ENCODE measurements around the gene ATP5F1E. TPM values are rescaled to one million over a fixed set of nuclear protein-coding genes. Genes with fewer than 3 reads are reported as not detected.

ATP5F1E gene
- total and polyA plus RNA-seq, 2 of the 4 experiments (the other 2 are of a cell fraction) = 3.8 to 34.5 TPM

DNA sequence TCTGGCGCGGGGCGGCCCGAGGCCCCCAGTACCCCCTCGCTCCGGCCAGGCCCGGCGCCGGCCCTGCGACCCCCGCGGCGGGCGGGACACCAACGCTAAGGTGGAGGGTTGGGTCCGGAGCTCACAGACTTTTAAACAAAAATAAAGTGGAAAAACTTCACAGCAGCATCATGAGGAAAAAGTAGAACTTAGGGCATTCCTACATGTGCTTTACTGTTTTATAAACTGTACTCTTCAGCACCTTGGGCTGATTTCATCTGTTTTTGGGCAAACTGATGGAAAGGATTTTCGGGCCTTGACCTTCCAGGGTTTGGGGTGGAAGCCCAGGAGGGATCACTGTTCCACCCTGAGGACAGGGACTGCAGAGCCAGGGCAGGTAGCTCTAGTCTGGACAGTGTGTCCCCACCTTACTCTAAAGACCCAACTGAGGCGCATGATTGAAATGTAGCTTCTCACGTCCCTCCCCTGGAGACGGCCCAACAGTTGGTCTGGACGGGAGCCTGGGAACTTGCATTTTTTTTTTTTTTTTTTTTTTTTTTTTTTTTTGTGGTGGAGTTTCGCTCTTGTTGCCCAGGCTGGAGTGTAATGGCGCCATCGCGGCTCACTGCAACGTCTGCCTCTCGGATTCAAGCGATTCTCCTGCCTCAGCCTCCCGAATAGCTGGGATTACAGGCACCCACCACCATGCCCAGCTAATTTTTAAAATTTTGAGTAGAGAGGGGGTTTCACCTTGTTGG, 50.3 kb downstream of the ATP5F1E start:
- H4K8ac ChIP-seq (ENCODE audit: low read depth in 2 of 2, low read length in 2 of 2) = peak overlapping the region; percentile 79 to 99; a peak in 3 of 4 replicates
- peak overlapping the region; percentile 100 for H3K4me2 ChIP-seq (ENCODE audit: low read depth, low read length)
- H2BK15ac ChIP-seq (ENCODE audit: low read depth, low read length) = peak overlapping the region; percentile 58; the same call in 1 of the 3 replicates
- peaks cover 19% of the 10 kb centered on the region for H4K20me1 ChIP-seq (ENCODE audit: insufficient read depth, low read length)
- peaks cover 3% of the 10 kb centered on the region; the same call in 1 of the 2 replicates for H3K4me1 ChIP-seq (ENCODE audit: control insufficient read depth, insufficient read depth, low read length)
- DNase-seq (peak; percentile 6), ATAC-seq (ENCODE audit: low read depth) (no peak)
- H3K27ac ChIP-seq (ENCODE audit: insufficient read depth, low read length) = peak overlapping the region; percentile 76
- H3K9me1 ChIP-seq (ENCODE audit: insufficient read depth, low read length) = peaks cover 20% of the 10 kb centered on the region
- H3K4ac ChIP-seq (ENCODE audit: low read depth, low read length) = peak overlapping the region; percentile 94
- peaks cover 20 to 50% of the 10 kb centered on the region in 2 experiments; a peak in 3 of 4 replicates for H3K79me1 ChIP-seq (ENCODE audit: low read depth in 1 of 2, low read length in 2 of 2)
- peaks cover 3% of the 10 kb centered on the region for H3K27me3 ChIP-seq (ENCODE audit: control insufficient read depth, insufficient read depth, low read length)
- BruUV-seq (replicated peaks) = TSS peak; percentile 45
- POLR2A ChIA-PET (ENCODE audit: unreplicated experiment) = no interaction called here
- H2AK9ac ChIP-seq (replicated peaks; ENCODE audit: low read depth, low read length, poor library complexity) = peak overlapping the region; percentile 99
- intact Hi-C loops (cut with micrococcal nuclease) (loop anchor here (1.0 to 5.0 kb wide), 2 partner anchors 74 to 87 kb away; no protein-coding TSS in a partner anchor), dilution Hi-C loops (cut with HindIII; ENCODE audit: low sequenced_read_pairs, unreplicated experiment) (no loop called here), in situ Hi-C loops (cut with MboI; ENCODE audit: low sequenced_read_pairs) (loop anchor here (5.0 kb wide), 1 partner anchor 74 kb away; no protein-coding TSS in a partner anchor)
- peak overlapping the region; percentile 97 for H3K23ac ChIP-seq (ENCODE audit: low read depth, low read length)
- H4K5ac ChIP-seq (ENCODE audit: low read depth, low read length) = peak overlapping the region; percentile 92
- H4K91ac ChIP-seq (ENCODE audit: insufficient read depth, low read depth, low read length) = peak overlapping the region; percentile 66; the same call in 1 of the 2 replicates
- H2AK5ac ChIP-seq (ENCODE audit: low read depth, low read length) = peak overlapping the region; percentile 88
- peak overlapping the region; percentile 40 for H2BK5ac ChIP-seq (ENCODE audit: low read depth, low read length, poor library complexity, severe bottlenecking)
- CTCF ChIA-PET = interaction anchor here (0.6 to 1.3 kb wide), 2 partner anchors 10 to 12 kb away, joined by 3 to 4 read pairs; no protein-coding TSS in a partner anchor
- peak overlapping the region; percentile 96 for H2AFZ ChIP-seq (replicated peaks; ENCODE audit: low read length, poor library complexity)
- no peak overlapping the region for H2BK20ac ChIP-seq (ENCODE audit: low read depth, low read length)
- 20% methylated on average over 2 of the region's 29 CpGs; no CpG with 5 or more reads in 1 of the 2 experiments for WGBS, 2 experiments (ENCODE audit: extremely low coverage in 2 of 2, insufficient read length in 1 of 2)
- H3K9ac ChIP-seq (ENCODE audit: low read depth, low read length) = peak overlapping the region; percentile 98
- peak overlapping the region; percentile 98 for H3K14ac ChIP-seq (replicated peaks; ENCODE audit: low read depth, low read length)
- peaks cover 4% of the 10 kb centered on the region for H3K36me3 ChIP-seq (ENCODE audit: control insufficient read depth, insufficient read depth, low read length)
- no peaks in the 10 kb centered on the region for H3K9me3 ChIP-seq (ENCODE audit: control insufficient read depth, insufficient read depth, low read length)
- H3K18ac ChIP-seq (ENCODE audit: low read depth, low read length) = peak overlapping the region; percentile 60; the same call in 1 of the 2 replicates
- H2BK120ac ChIP-seq (ENCODE audit: low read depth, low read length) = peak overlapping the region; percentile 6; the same call in 1 of the 2 replicates
- peak overlapping the region; percentile 42; the same call in 1 of the 2 replicates for H3K56ac ChIP-seq (ENCODE audit: extremely low read depth, insufficient read depth, low read length)
- TF ChIP-seq CEBPB (IDR thresholded peaks at IDR 0.05; ENCODE audit: low read depth, low read length) = no peak
- TF ChIP-seq RFX5 (IDR thresholded peaks at IDR 0.05; ENCODE audit: low read depth, low read length) = no peak
- TF ChIP-seq FOS (IDR thresholded peaks at IDR 0.05; ENCODE audit: low read depth, low read length) = no peak
- no peak for TF ChIP-seq BHLHE40 (IDR thresholded peaks at IDR 0.05; ENCODE audit: low read depth, low read length)
- TF ChIP-seq, protein P1, sequence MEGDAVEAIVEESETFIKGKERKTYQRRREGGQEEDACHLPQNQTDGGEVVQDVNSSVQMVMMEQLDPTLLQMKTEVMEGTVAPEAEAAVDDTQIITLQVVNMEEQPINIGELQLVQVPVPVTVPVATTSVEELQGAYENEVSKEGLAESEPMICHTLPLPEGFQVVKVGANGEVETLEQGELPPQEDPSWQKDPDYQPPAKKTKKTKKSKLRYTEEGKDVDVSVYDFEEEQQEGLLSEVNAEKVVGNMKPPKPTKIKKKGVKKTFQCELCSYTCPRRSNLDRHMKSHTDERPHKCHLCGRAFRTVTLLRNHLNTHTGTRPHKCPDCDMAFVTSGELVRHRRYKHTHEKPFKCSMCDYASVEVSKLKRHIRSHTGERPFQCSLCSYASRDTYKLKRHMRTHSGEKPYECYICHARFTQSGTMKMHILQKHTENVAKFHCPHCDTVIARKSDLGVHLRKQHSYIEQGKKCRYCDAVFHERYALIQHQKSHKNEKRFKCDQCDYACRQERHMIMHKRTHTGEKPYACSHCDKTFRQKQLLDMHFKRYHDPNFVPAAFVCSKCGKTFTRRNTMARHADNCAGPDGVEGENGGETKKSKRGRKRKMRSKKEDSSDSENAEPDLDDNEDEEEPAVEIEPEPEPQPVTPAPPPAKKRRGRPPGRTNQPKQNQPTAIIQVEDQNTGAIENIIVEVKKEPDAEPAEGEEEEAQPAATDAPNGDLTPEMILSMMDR (conservative IDR thresholded peaks at IDR 0.05; ENCODE audit: low read depth, low read length) = no peak
- no peak for TF ChIP-seq MAZ (IDR thresholded peaks at IDR 0.05; ENCODE audit: borderline replicate concordance, low read depth, low read length)
- TF ChIP-seq POLR2A (IDR thresholded peaks at IDR 0.05; ENCODE audit: low read depth, low read length) = no peak
- TF ChIP-seq MXI1 (IDR thresholded peaks at IDR 0.05; ENCODE audit: borderline replicate concordance, low read depth, low read length) = no peak
- TF ChIP-seq RCOR1 (IDR thresholded peaks at IDR 0.05; ENCODE audit: insufficient replicate concordance, low read length) = no peak
- no peak for TF ChIP-seq CHD1 (IDR thresholded peaks at IDR 0.05; ENCODE audit: low read depth, low read length)
- peak overlapping the region; percentile 90 for H3K4me3 ChIP-seq (ENCODE audit: insufficient read depth, low read depth, low read length)
